NCI-H2196 (cell line): ENCODE data around the gene SHC4.

Experiments used
- DNase-seq: peaks from one replicate; lab custom pipeline; 2025; ENCODE audit not compliant: unreplicated experiment; lab: John Stamatoyannopoulos, UW

The SHC4 gene

GRCh38 chr15:48888191-48888590, 75.5 kb downstream of the SHC4 start:
- DNase-seq: no peak

DNA sequence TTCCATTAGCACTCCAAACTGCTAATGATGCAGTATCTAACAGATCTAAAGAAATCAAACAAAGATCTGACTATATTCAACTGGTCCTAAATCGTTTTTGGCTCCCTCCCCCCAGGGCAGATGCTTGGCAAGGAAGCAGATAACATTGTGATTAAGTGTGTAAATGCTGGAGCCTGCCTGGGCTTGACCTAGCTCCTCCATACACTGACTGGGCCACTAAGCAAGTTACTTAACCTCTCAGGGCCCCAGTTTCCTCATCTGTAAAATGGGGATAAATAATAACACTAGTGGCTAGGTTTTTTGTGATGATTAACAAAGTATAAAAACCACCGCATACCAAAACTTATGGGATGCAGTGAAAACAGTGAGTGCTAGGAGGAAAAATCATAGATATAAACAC, 76.6 kb downstream of the SHC4 start:
- no peak for DNase-seq

DNA sequence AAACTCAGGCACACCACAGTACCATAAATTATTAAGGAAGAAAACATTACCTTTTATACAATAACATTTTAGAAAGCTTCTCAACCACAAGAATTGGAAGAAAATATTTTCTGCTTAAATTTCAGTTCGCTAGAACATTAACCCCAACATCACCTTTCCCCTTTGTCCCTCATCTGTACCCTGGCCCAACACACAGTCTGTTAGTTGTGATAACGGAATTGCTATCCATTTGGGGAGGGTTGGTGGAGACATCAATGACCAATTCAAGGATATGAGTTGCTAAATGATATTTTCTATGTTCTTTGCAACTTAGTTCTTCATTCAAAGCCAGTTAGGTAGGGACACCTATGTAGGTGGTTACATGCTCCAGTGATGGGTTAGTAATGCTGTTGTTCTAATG, 80.0 kb downstream of the SHC4 start:
- no peak for DNase-seq

- DNase-seq: no peak
These were observed 83.6 kb downstream of the SHC4 start for GRCh38 chr15:48880070-48880634.

DNA sequence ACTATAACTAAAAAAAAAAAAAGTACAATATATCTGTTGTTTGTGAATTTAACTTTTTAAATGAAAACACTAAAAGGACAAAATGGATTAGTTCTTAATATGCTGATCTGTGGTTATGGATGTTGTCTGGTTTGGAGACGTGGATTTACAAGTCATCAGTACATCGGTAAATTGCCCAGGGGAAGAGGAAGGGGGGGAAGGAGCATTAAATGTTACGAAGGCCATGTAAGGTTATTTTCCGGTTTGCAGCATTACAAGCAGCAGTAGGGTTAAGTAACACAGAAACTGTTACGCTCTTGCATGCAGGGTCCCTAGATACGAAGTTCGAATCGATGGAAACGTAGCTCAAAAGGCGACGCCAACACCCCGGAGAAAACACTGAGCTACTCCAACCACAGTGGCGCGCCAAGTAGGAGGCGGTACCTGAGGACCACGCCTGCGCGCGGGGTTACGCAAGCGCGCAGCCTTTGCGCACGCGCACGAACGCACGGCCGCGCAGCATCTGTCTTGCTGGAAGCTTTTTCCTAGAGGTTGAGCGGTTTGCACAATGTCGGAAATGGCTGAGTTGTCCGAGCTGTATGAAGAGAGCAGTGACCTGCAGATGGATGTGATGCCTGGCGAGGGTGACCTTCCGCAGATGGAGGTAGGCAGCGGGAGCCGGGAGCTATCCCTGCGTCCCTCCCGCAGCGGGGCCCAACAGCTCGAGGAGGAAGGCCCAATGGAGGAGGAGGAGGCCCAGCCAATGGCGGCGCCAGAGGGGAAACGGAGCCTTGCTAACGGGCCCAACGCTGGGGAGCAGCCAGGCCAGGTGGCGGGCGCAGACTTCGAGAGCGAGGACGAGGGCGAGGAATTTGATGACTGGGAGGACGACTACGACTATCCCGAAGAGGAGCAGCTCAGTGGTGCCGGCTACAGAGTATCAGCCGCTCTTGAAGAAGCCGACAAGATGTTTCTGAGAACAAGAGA, 85.8 kb downstream of the SHC4 start, which contains the start of gene EID1:
Gene EID1, plus strand, starts transcription at position 505 of the 966 bp plus-strand sequence. Its CDS starts 43 bp downstream, at position 548.
- DNase-seq: peak; percentile 85

DNA sequence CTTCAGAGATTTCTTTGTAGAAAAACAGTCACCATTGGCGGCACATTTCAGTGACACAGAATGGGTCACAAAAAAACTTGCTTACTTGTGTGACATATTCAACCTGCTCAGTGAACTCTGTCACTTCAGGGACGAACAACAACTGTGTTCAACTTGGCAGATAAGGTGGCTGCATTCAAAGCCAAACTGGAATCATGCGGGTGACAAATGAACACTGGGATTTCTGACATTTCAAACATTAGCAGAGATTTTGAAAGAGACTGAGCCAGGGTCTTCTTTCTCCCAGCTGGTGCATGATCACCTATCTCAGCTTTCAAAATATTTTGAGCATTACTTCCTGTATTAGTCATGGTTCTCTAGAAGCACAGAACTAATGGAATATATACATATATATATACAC, 87.7 kb downstream of the SHC4 start:
- DNase-seq: no peak

DNA sequence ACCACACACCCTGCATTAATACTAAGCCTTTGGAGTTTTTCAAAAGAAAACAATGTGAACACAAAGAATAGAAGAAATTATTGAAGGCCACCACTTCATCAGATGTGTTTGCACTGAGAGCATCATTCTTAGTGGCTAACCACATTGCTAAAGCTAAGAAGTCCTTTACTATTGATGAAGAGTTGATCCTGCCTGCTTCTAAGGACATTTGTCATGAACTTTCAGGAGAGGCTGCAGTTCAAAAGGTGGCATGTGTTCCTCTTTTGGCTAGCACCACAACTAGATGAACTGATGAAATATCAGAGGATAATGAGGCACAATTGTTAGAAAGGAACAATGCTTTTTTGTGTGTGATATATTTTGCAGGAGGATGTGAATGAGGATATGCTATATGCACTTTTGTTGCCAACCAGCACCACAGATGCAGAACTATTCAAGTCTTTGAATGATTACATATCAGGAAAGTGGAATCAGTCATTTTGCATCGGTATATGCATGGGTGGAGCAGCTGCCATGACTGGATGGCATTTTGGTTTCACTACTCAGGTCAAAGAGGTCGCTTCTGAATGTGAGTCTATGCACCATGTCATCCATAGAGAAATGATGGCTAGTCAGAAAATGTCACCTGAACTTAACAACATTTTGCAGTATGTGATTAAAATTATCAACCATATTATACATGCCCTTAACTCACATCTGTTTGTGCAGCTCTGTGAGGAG, 88.3 kb downstream of the SHC4 start:
- no peak for DNase-seq

- no peak for DNase-seq
These were observed 91.1 kb downstream of the SHC4 start for GRCh38 chr15:48872632-48873031.

- no peak for DNase-seq
These were observed 92.2 kb downstream of the SHC4 start for GRCh38 chr15:48871542-48871941.

DNA sequence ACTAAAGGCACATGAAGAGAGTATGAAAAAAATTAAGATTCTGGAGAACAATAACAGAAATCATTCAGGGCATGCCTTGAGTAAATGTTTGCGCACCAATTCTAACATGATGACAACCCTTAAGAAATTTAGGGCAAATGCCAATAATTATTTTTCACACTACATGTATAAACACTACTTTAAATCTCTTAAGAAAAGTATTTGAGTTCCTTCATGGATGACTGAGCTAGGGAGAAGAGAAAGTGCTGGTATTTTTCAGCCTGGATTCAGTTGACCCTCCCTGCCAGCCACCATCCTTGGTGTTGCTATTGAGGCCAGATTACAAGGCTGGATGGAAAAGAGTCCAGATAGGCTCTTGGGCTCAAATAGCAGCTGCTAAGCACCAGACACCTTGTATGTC, 93.8 kb downstream of the SHC4 start:
- DNase-seq: no peak

- no peak for DNase-seq
These were observed 95.2 kb downstream of the SHC4 start for GRCh38 chr15:48868536-48868935.

DNA sequence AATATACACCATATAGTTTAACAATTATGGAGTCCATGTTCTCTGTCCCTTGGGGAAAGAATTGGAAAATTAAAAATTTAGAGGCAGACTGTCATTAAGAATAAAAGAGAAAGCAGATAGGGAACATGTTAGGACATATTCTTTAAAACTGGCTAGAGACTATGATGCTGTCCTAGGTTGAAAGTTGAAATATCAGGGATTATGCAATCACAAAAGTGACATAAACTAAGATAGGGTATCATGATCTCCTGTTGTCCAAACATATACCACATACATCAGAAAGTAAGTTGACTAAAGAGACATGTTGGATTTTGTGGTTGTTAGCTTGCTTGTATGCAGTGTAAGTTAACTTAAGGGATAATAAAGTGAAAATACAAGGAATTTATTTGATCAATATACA, 95.7 kb downstream of the SHC4 start:
- no peak for DNase-seq

GRCh38 chr15:48866141-48866563, 97.6 kb downstream of the SHC4 start:
- DNase-seq: no peak

GRCh38 chr15:48865370-48866079, 98.2 kb downstream of the SHC4 start:
- no peak for DNase-seq

DNA sequence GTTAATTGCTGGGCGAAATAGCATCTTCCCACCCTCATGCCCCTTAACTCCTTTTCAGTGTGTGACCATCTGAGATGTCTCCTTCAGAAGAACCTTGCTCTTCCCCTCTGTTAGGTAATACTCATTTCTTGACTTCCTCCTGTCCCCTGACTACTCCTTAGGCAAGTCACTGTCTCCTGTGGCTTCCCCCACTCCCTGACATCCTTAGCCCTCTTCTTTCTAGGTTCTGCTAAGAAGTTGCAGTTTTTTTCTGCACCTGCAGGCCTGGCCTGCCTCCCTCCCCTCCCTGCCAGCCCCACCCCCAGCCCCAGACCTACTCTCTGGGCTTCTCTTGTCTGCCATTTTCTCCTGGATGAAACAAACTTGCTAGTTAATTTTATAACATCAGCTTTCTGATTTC, 101.0 kb downstream of the SHC4 start:
- no peak for DNase-seq

- DNase-seq: peak; percentile 50
These were observed 101.8 kb downstream of the SHC4 start for GRCh38 chr15:48861813-48862431.

- DNase-seq: no peak
These were observed 104.3 kb downstream of the SHC4 start for GRCh38 chr15:48859426-48859825.

DNA sequence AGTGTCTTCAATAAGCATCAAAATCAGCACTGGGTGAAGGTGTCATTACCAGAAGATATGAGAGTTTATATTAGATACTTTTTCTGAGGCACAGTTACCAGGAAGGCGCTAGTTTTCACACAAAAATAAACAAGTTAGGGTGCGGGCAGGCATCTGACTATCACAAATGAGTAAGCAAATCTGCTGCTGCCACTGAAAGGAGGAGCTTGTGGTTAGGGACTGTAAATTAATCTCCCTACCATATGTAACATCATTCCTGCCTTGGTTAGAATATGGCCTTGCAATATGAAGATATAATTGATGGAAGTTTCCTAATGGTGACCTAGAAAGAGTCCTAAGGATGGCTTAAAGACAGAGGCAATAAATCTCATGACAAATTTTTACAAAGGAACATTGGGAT, 105.3 kb downstream of the SHC4 start:
- DNase-seq: no peak

DNA sequence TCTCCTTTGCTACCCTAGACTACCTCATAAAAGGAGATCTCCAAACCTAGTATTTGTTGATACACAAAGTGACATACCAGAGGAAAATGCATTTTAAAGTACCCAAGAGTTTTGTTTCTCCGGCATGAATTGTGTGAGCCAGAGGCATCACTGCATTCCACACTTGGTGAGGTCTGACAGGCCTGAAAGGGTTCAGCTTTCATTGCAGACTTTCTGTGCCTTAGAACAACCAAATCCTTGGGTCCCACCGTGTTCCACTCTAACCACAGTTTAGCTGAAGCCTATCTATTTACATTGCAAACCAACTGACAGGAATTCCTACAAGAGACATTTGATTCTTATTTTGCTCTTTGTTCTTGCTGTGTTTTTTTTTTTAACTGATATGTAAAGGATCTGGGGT, 106.8 kb downstream of the SHC4 start:
- no peak for DNase-seq
